ENCODE results near the gene MAPK7. TPM values are rescaled to one million over a fixed set of nuclear protein-coding genes. Genes with fewer than 3 reads are reported as not detected.
A peak's percentile ranks its signal among the peaks of the same experiment; 100 is the strongest.

The MAPK7 gene
- total RNA-seq, 6 experiments from 2014 or later: 5.7 to 9.2 (median 6.7) TPM

DNA sequence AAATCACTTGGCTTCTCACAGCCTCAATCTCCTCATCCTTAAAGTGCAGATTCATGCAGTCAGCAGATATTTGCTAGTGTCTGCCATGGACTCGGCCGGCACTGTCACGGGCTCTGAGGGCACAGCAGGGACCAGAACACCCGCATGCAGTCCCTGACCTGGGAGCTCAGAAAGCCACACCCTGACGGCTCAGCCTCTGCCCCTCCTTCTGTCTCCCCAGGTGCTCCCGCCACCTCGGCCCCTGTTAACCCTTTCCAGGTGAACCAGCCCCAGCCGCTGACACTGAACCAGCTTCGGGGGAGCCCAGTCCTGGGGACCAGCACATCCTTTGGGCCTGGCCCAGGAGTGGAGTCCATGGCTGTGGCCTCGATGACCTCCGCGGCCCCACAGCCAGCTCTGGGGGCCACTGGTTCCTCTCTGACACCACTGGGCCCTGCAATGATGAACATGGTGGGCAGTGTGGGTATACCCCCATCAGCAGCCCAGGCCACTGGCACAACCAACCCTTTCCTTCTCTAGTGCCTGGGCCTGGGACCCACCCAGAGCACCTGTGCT, 44.5 kb upstream of the MAPK7 start:
- Histone ChIP-seq H3K4me1 (peaks cover 0 to 19% (median 10%) of the 10 kb centered on the region in 4 donors), H3K27ac (no peak overlapping the region), H3K27me3 (no peaks in the 10 kb centered on the region), H3K36me3 (no peaks in the 10 kb centered on the region), H3K4me3 (no peak overlapping the region), H3K9me3 (no peaks in the 10 kb centered on the region)
- no peak for TF ChIP-seq POLR2A (IDR thresholded peaks at IDR 0.05)
- DNase-seq (peak in 1 of 3 donors; percentile 42), ATAC-seq (no peak)
- intact Hi-C loops (cut with DNase I): no loop called here
- 96% methylated on average over 7 of the region's 12 CpGs for WGBS (ENCODE audit: insufficient coverage, low coverage, low lambda C conversion rate, missing lambda C conversion rate)

DNA sequence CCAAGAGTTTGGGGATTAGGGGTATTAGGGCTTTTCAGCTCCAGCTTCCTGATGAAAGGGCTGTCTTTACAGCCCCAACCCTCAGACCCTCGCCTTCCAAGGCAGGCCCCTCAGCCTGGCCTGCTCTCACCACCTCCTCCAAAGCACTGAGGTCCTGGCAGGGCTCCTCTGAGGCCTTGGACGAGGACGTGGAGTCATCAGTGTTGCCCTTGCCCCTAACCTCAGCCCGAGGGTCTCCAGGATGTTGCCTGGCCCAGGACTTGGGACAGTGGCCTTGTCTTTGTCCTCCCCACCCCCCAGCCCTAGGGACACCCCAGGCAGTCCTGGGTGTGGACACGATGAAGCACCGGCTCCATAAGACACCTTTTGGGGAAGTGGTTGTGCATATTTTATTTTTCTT, 44.0 kb upstream of the MAPK7 start:
- peaks cover 0 to 25% (median 13%) of the 10 kb centered on the region in 4 donors for H3K4me1 ChIP-seq
- H3K36me3 ChIP-seq: no peaks in the 10 kb centered on the region
- ATAC-seq: no peak
- DNase-seq: no peak
- no peaks in the 10 kb centered on the region for H3K27me3 ChIP-seq
- H3K4me3 ChIP-seq: no peak overlapping the region
- H3K9me3 ChIP-seq: no peaks in the 10 kb centered on the region
- intact Hi-C loops (cut with DNase I): no loop called here
- no peak overlapping the region for H3K27ac ChIP-seq
- TF ChIP-seq, protein P1, sequence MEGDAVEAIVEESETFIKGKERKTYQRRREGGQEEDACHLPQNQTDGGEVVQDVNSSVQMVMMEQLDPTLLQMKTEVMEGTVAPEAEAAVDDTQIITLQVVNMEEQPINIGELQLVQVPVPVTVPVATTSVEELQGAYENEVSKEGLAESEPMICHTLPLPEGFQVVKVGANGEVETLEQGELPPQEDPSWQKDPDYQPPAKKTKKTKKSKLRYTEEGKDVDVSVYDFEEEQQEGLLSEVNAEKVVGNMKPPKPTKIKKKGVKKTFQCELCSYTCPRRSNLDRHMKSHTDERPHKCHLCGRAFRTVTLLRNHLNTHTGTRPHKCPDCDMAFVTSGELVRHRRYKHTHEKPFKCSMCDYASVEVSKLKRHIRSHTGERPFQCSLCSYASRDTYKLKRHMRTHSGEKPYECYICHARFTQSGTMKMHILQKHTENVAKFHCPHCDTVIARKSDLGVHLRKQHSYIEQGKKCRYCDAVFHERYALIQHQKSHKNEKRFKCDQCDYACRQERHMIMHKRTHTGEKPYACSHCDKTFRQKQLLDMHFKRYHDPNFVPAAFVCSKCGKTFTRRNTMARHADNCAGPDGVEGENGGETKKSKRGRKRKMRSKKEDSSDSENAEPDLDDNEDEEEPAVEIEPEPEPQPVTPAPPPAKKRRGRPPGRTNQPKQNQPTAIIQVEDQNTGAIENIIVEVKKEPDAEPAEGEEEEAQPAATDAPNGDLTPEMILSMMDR (IDR thresholded peaks at IDR 0.05): no peak
- TF ChIP-seq POLR2A (IDR thresholded peaks at IDR 0.05): no peak
- no CpG with 5 or more reads among the region's 6 CpGs for WGBS (ENCODE audit: insufficient coverage, low coverage, low lambda C conversion rate, missing lambda C conversion rate)

DNA sequence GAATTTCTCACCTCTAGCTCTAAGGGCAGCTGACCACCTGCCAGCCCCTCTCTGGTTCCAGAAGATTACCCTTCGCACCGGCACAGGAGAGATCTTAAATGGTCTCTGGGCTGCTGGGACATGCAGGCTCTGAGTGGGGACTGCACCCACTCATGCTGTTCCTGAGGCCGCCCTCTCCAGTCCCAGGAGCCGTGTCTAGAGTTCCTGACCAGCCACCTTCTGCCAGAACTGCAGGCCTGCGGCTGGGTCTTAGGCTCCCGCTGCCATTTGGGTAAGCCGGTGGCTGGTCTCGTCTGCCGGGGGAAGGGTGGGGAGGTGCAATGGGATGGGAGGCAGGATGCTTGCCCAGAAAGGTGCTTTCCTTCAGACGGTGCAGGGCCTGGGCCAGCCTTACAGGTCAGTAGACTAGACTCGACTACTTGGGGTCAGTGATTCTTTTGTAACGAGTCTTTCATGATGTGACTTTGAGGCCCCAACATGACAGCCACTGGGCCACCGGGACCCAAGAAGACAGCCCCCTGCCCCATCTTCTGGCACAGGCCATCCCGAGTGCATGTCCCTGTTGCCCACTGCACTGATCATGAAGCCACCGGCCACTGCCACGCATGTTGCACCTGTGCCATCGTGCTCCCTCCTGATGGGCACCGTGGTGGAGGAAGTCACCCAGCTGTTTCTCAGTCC, 42.2 kb upstream of the MAPK7 start:
- ATAC-seq (no peak), DNase-seq (peak in 1 of 3 donors; percentile 45)
- peaks cover 0 to 34% (median 16%) of the 10 kb centered on the region in 4 donors for H3K4me1 ChIP-seq
- H3K4me3 ChIP-seq: peak overlapping the region in 2 of 3 donors; percentile 56 to 63
- H3K9me3 ChIP-seq: no peaks in the 10 kb centered on the region
- H3K36me3 ChIP-seq: no peaks in the 10 kb centered on the region
- 77% methylated on average over 3 of the region's 18 CpGs for WGBS (ENCODE audit: insufficient coverage, low coverage, low lambda C conversion rate, missing lambda C conversion rate)
- intact Hi-C loops (cut with DNase I): no loop called here
- no peak for TF ChIP-seq POLR2A (IDR thresholded peaks at IDR 0.05)
- TF ChIP-seq, protein P1 (IDR thresholded peaks at IDR 0.05): no peak
- H3K27me3 ChIP-seq: no peaks in the 10 kb centered on the region
- H3K27ac ChIP-seq: peak overlapping the region in 2 of 3 donors; percentile 89

DNA sequence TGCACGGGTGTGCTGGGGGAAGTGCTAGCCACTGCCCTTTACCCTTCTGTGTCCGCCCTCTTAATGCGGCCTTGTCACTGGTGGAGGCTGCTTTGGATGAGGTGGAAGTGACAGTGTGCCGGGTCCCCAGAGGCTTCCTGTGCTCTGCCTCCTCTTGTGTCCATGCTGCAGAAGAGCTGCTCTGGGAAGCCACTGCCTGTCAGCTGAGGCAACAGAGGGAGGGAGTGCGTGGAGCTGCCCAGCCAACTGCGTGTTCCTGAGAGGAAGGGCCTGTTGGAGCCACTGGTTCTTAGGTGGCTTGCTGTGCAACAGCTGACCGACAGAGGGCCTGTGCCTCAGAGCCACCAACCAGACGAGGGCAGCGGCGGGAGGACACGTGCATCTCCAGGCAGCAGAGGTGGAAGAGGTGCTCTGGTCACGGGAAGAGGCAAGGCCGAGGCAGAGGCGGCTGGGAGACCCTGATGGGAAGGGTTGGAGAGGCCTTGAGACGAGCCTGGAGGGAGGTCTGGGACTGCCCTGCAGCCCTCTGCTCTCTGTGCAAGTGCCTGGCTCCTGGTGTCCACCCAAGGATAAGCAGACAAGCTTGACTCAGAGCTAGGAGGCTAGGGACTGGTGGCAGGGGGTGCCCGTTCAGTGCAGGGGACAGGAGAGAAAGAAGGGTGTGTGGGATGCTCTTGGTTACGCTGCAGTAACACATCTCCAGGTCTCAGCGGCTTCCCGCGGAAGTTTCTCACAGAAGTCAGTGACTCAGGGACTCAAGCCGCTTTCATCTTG, 41.2 kb upstream of the MAPK7 start:
- Histone ChIP-seq H3K27me3 (no peaks in the 10 kb centered on the region), H3K27ac (peak overlapping the region; percentile 51 to 89 (median 89)), H3K4me1 (peaks cover 0 to 40% (median 16%) of the 10 kb centered on the region in 4 donors), H3K9me3 (no peaks in the 10 kb centered on the region), H3K36me3 (no peaks in the 10 kb centered on the region), H3K4me3 (peak overlapping the region in 2 of 3 donors; percentile 56 to 63)
- intact Hi-C loops (cut with DNase I): no loop called here
- 28% methylated on average over 10 of the region's 21 CpGs for WGBS (ENCODE audit: insufficient coverage, low coverage, low lambda C conversion rate, missing lambda C conversion rate)
- DNase-seq (peak; percentile 79 to 90 (median 83)), ATAC-seq (peak; percentile 63 to 70 (median 66))
- TF ChIP-seq POLR2A (IDR thresholded peaks at IDR 0.05): peak; percentile 59
- TF ChIP-seq, protein P1 (IDR thresholded peaks at IDR 0.05): peak; percentile 29 to 69 (median 42)
